ENCODE data around the gene GGN. TPM values are rescaled to one million over a fixed set of nuclear protein-coding genes. Genes with fewer than 3 reads are reported as not detected.

The GGN gene
- total and polyA plus RNA-seq, 9 of the 15 experiments (the other 6 are each of a cell fraction or from before 2014, with no cell fraction given): 0.15 to 0.33 TPM; not detected in 7

- TF ChIP-seq HOMEZ (CRISPR knock-in tag; IDR thresholded peaks at IDR 0.05) (no peak), GATA2 (CRISPR knock-in tag; IDR thresholded peaks at IDR 0.05) (no peak), E2F8 (IDR thresholded peaks at IDR 0.05; ENCODE audit: low read depth, partially characterized antibody) (no peak), ZBTB8A (IDR thresholded peaks at IDR 0.05; ENCODE audit: partially characterized antibody) (no peak), SRSF1 (IDR thresholded peaks at IDR 0.05; ENCODE audit: low read depth, low read length) (no peak), ZNF699 (CRISPR knock-in tag; IDR thresholded peaks at IDR 0.05; ENCODE audit: insufficient replicate concordance) (no peak), HNRNPL (IDR thresholded peaks at IDR 0.05; ENCODE audit: low read depth, low read length) (no peak), NR4A1 (CRISPR knock-in tag; IDR thresholded peaks at IDR 0.05) (no peak), NR4A1 (tag; IDR thresholded peaks at IDR 0.05) (no peak), PREB (CRISPR knock-in tag; IDR thresholded peaks at IDR 0.05) (no peak), MAZ (CRISPR knock-in tag; conservative IDR thresholded peaks at IDR 0.05 in 1 of 2, IDR thresholded peaks at IDR 0.05 in 1 of 2) (peak; percentile 69 to 92), ATF7 (IDR thresholded peaks at IDR 0.05) (peak; percentile 95), MAX (CRISPR knock-in tag; IDR thresholded peaks at IDR 0.05) (peak; percentile 33; the same call in 1 of the 2 replicates), C11orf30 (IDR thresholded peaks at IDR 0.05; ENCODE audit: low read depth) (no peak), HDAC2 (IDR thresholded peaks at IDR 0.05) (peak; percentile 67; the same call in 1 of the 2 replicates), TCF7L2 (IDR thresholded peaks at IDR 0.05; ENCODE audit: low read depth, low read length) (no peak), PKNOX1 (IDR thresholded peaks at IDR 0.05) (peak; percentile 36; the same call in 1 of the 2 replicates), SIN3A (IDR thresholded peaks at IDR 0.05; ENCODE audit: borderline replicate concordance in 2 of 2, control insufficient read depth in 1 of 2, low read depth in 2 of 2, low read length in 2 of 2) (0 out of 4 replicates have a peak, but pooled peaks have one; percentile 36 to 40), THRAP3 (IDR thresholded peaks at IDR 0.05; ENCODE audit: borderline replicate concordance) (no peak), SMARCB1 (IDR thresholded peaks at IDR 0.05; ENCODE audit: insufficient read length, low read depth) (no peak)
Measured at GRCh38 chr19:38417544-38418506, 30.0 kb upstream of the GGN start (continued).

Measured in K562 (cell line).